NCI-H82 treated with DMSO at 0.1 percent for 48 hours (cell line): ENCODE measurements around the gene TBC1D12.

Experiments used
- DNase-seq: peaks from one replicate; lab custom pipeline; 2025; ENCODE audit not compliant: unreplicated experiment; lab: John Stamatoyannopoulos, UW

The TBC1D12 gene

GRCh38 chr10:94405406-94405805, 3.1 kb downstream of the TBC1D12 start:
- DNase-seq: no peak

GRCh38 chr10:94407668-94408067, 5.3 kb downstream of the TBC1D12 start:
- DNase-seq: no peak

- no peak for DNase-seq
These were observed 6.8 kb downstream of the TBC1D12 start for GRCh38 chr10:94409021-94409657.

GRCh38 chr10:94411304-94411703, 9.0 kb downstream of the TBC1D12 start:
- no peak for DNase-seq

- no peak for DNase-seq
These were observed 10.1 kb downstream of the TBC1D12 start for GRCh38 chr10:94412449-94412848.

GRCh38 chr10:94413361-94413760, 11.0 kb downstream of the TBC1D12 start:
- DNase-seq: no peak

GRCh38 chr10:94416896-94417295, 14.6 kb downstream of the TBC1D12 start:
- no peak for DNase-seq

- no peak for DNase-seq
These were observed 15.0 kb downstream of the TBC1D12 start for GRCh38 chr10:94417321-94417720.

- no peak for DNase-seq
These were observed 18.2 kb downstream of the TBC1D12 start for GRCh38 chr10:94420516-94420915.

- DNase-seq: no peak
These were observed 18.7 kb downstream of the TBC1D12 start for GRCh38 chr10:94420998-94421528.

GRCh38 chr10:94423627-94424026, 21.3 kb downstream of the TBC1D12 start:
- no peak for DNase-seq

- DNase-seq: no peak
These were observed 22.5 kb downstream of the TBC1D12 start for GRCh38 chr10:94424714-94425337.

GRCh38 chr10:94425942-94426341, 23.6 kb downstream of the TBC1D12 start:
- DNase-seq: no peak

- DNase-seq: no peak
These were observed 24.8 kb downstream of the TBC1D12 start for GRCh38 chr10:94427166-94427565.

- no peak for DNase-seq
These were observed 26.7 kb downstream of the TBC1D12 start for GRCh38 chr10:94428766-94429707.

GRCh38 chr10:94430701-94431100, 28.4 kb downstream of the TBC1D12 start:
- DNase-seq: no peak

- no peak for DNase-seq
These were observed 30.1 kb downstream of the TBC1D12 start for GRCh38 chr10:94432443-94432842.

GRCh38 chr10:94439275-94439861, 37.0 kb downstream of the TBC1D12 start:
- DNase-seq: no peak

GRCh38 chr10:94440096-94440495, 37.8 kb downstream of the TBC1D12 start:
- DNase-seq: no peak

- DNase-seq: no peak
These were observed 40.7 kb downstream of the TBC1D12 start for GRCh38 chr10:94443047-94443446.

- DNase-seq: no peak
These were observed 41.2 kb downstream of the TBC1D12 start for GRCh38 chr10:94443549-94443948.
